GM23248 (cell line): ENCODE data around the gene KL. TPM values are rescaled to one million over a fixed set of nuclear protein-coding genes. Genes with fewer than 3 reads are reported as not detected.

Experiments
- DNase-seq: peaks from one replicate; pipeline ENCODE4 v3.0.0-alpha.2; 2015
- H2AFZ ChIP-seq: fragments of 200-600 bp; sonication (generic); 2 replicates; pipeline ENCODE4 v1.6.1; 2016; ENCODE audit warnings: antibody characterized with exemption
- H3F3A ChIP-seq: fragments of 200-600 bp; sonication (generic); 2 replicates; pipeline ENCODE4 v1.6.1; 2016; ENCODE audit warnings: mild to moderate bottlenecking, antibody characterized with exemption, mixed run types; ENCODE audit not compliant: insufficient read depth
- H3K27ac ChIP-seq: fragments of 200-600 bp; sonication (generic); 2 replicates; pipeline ENCODE4 v1.5.1; 2016; ENCODE audit warnings: mild to moderate bottlenecking
- H3K27me3 ChIP-seq: fragments of 200-600 bp; sonication (generic); replicated peaks from 2 replicates; pipeline ENCODE4 v1.6.1; 2016; ENCODE audit warnings: mild to moderate bottlenecking; ENCODE audit not compliant: insufficient read depth
- H3K36me3 ChIP-seq: fragments of 200-600 bp; sonication (generic); 2 replicates; pipeline ENCODE4 v1.6.1; 2016; ENCODE audit warnings: low read depth, mild to moderate bottlenecking
- H3K4me1 ChIP-seq: fragments of 200-600 bp; sonication (generic); 2 replicates; pipeline ENCODE4 v1.6.1; 2016; ENCODE audit warnings: mild to moderate bottlenecking; ENCODE audit not compliant: insufficient read depth
- H3K4me2 ChIP-seq: fragments of 200-600 bp; sonication (generic); one replicate; pipeline ENCODE4 v1.6.1; 2016; ENCODE audit warnings: mild to moderate bottlenecking; ENCODE audit not compliant: unreplicated experiment
- H3K4me3 ChIP-seq: fragments of 200-600 bp; sonication (generic); 2 replicates; pipeline ENCODE4 v1.5.1; 2016; ENCODE audit warnings: mild to moderate bottlenecking
- H3K79me2 ChIP-seq: fragments of 200-600 bp; sonication (generic); 2 replicates; pipeline ENCODE4 v1.6.1; 2016; ENCODE audit warnings: mild to moderate bottlenecking; ENCODE audit not compliant: insufficient read depth
- H3K9ac ChIP-seq: fragments of 200-600 bp; sonication (generic); 2 replicates; pipeline ENCODE4 v1.6.1; 2016; ENCODE audit warnings: mild to moderate bottlenecking
- H3K9me2 ChIP-seq: fragments of 200-600 bp; sonication (generic); 2 replicates; pipeline ENCODE4 v1.6.1; 2016; ENCODE audit warnings: mixed run types, mild to moderate bottlenecking, moderate library complexity; ENCODE audit not compliant: insufficient read depth
- H3K9me3 ChIP-seq: fragments of 200-600 bp; sonication (generic); one replicate; pipeline ENCODE4 v1.6.1; 2017; ENCODE audit warnings: low read depth
- H4K20me1 ChIP-seq: fragments of 200-600 bp; sonication (generic); 2 replicates; pipeline ENCODE4 v1.6.0; 2016; ENCODE audit not compliant: insufficient read depth
- EZH2 ChIP-seq: fragments of 200-600 bp; sonication (generic); IDR thresholded peaks from 2 replicates; pipeline ENCODE4 v1.6.1; 2018; ENCODE audit warnings: antibody characterized with exemption, mild to moderate bottlenecking; ENCODE audit not compliant: insufficient read depth, poor library complexity, severe bottlenecking
- EZH2phosphoT487 ChIP-seq: fragments of 200-600 bp; sonication (generic); IDR thresholded peaks from 2 replicates; pipeline ENCODE4 v1.6.1; 2018; ENCODE audit warnings: antibody characterized with exemption, moderate library complexity, mild to moderate bottlenecking, low read depth; ENCODE audit not compliant: insufficient read depth
- WGBS, 2 experiments: methylation state at CpG; one replicate each; pipeline ENCODE4 v1.1.6; 2015 to 2017; ENCODE audit warnings: low lambda C conversion rate in 2 of 2, low coverage in 1 of 2; ENCODE audit errors: missing lambda C conversion rate in 2 of 2; 5-methylcytosine and 5-hydroxymethylcytosine counted together
- in situ Hi-C: fragments of 300-500 bp; cut with MboI; formaldehyde crosslinking; loops from 2 replicates; pipeline ENCODE4 v1.15.0; 2020
- polyA plus RNA-seq: library from polyadenylated mRNA; unstranded; fragments of >200 nt; fragmentation: Nextera tagmentation; extraction: Ambion mirVana; gene quantifications from 2 replicates; pipeline ENCODE4 v1.2.1, GENCODE V29; 2016
- total RNA-seq: library from RNA; depleted of rRNA; stranded (reverse); fragments of >200 nt; shearing (Covaris generic); gene quantifications from 2 replicates; pipeline ENCODE4 v1.2.3, GENCODE V29; 2014

The KL gene
- total and polyA plus RNA-seq, 2 experiments from 2014 or later: 0.22 TPM; not detected in 1

DNA sequence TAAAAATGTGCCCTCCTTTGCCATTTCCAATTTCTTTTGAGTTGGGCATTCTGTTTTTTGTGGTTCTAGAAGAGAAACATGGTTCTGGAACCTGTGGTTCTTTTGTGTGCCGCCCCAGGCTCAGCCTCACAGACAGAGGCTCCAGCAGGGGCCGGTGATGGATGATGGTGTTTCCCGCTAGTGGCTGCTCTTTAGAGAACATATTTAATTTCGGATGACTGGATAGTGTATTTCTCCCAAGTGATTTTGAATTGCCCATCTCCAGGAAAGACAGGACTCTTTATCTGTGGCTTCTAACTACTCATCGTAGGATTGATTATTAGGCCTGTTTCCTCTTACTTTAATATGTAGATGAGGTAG lies 75.2 kb downstream of the KL start:
- in situ Hi-C loops: no loop called here
- Histone ChIP-seq H3F3A (no peaks in the 10 kb centered on the region), H3K4me2 (no peak overlapping the region), H3K79me2 (no peaks in the 10 kb centered on the region), H3K4me1 (no peaks in the 10 kb centered on the region; the same call in 1 of the 2 replicates), H2AFZ (no peak overlapping the region), H3K4me3 (no peak overlapping the region), H3K27me3 (no peaks in the 10 kb centered on the region), H3K9me2 (no peaks in the 10 kb centered on the region), H4K20me1 (no peaks in the 10 kb centered on the region; the same call in 1 of the 2 replicates), H3K9me3 (no peaks in the 10 kb centered on the region), H3K36me3 (no peaks in the 10 kb centered on the region), H3K9ac (no peak overlapping the region), H3K27ac (no peak overlapping the region)
- no peak for TF ChIP-seq EZH2phosphoT487
- no peak for TF ChIP-seq EZH2
- no peak for DNase-seq
- 92 to 96% methylated on average over 5 of the region's 5 CpGs for WGBS, 2 experiments

DNA sequence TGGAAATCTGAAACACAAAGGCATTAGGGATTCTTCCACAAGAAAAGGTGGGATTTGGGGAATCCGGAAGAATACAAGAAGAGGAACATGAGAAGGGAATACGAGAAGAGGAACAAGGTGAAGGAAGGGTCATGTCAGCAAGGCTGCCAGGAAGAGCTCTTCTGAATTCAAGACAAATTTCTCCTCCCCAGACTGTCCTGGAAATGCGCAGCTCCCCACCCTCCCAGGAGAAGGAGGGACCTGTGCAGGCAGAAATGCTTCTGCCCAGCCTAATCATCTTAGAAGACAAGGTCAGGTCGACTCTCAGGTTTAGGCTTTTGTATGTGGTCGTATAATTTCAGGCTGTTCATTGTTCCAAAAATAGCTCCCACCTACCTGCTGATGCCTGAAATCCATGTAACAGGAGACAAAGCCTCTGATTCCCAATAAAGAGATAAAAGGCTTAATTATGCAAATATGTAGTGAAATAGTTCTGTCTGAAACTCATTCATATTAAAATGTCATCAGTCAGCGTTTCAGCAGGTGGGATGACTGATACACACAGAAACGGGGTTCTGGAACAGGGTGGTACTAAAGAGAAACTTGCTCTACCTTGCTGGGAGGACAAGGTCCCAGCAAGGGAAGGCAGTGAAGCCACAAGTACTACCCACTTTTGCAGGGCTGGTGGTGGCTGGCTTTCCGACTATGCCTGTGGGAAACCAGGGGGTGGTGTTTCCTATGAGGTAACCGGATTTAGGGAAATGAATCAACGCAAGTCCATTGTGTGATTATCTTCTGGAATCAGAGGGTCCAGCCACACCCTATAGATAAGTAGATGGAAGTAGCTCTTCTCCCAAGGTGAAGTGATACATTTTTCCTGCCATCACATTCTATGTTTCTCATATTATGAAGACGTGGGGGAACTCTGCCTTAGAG lies 76.1 kb downstream of the KL start:
- H3K27ac ChIP-seq: no peak overlapping the region
- no peaks in the 10 kb centered on the region for H3K9me2 ChIP-seq
- H3F3A ChIP-seq: no peaks in the 10 kb centered on the region
- 68 to 78% methylated on average over 11 of the region's 11 CpGs for whole genome bisulfite sequencing, 2 experiments
- H3K79me2 ChIP-seq: no peaks in the 10 kb centered on the region
- H3K36me3 ChIP-seq: no peaks in the 10 kb centered on the region
- H2AFZ ChIP-seq: no peak overlapping the region
- no peaks in the 10 kb centered on the region for H3K27me3 ChIP-seq
- H3K4me2 ChIP-seq: no peak overlapping the region
- H3K4me3 ChIP-seq: no peak overlapping the region
- DNase-seq: no peak
- TF ChIP-seq EZH2 (no peak), EZH2phosphoT487 (no peak)
- no peaks in the 10 kb centered on the region; the same call in 1 of the 2 replicates for H4K20me1 ChIP-seq
- H3K9me3 ChIP-seq: no peaks in the 10 kb centered on the region
- H3K9ac ChIP-seq: no peak overlapping the region
- in situ Hi-C loops: no loop called here
- H3K4me1 ChIP-seq: no peaks in the 10 kb centered on the region; the same call in 1 of the 2 replicates

DNA sequence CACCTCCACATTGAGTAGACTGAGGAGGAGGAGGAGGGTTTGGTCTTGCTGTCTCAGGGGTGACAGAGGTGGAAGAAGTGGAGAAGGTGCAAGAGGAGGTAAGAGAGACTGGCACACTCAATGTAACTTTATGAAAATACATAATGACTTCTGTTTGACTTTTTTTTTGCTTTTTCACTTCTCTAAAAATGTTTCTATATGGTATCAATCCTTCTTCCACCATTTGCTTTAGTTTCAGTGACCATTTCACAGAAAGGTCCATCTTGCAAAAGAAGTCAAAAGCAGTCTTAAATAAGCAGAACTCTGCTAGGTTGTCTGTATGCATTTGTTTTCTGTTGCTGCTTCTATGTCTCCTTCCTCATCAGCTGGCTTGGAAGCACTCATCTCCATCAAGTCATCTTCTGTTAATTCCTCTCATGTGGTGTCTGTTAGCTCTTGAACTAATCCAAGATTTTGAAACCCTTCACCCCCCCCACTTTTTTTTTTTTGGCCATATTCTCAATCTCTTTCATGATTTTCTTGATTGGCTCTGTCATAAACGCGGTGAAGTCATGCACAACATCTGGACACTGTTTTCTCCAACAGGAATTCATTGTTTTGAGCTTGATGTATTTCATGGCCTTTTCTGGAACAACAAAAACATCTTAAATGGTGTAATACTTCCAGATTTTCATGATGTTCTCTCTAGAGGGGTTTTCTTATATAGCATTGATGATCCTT lies 80.8 kb downstream of the KL start:
- Histone ChIP-seq H3K9me2 (no peaks in the 10 kb centered on the region), H3K9ac (no peak overlapping the region), H3K4me1 (no peaks in the 10 kb centered on the region), H3K27me3 (no peaks in the 10 kb centered on the region), H3K36me3 (no peaks in the 10 kb centered on the region), H3K79me2 (no peaks in the 10 kb centered on the region), H2AFZ (no peak overlapping the region), H4K20me1 (no peaks in the 10 kb centered on the region; the same call in 1 of the 2 replicates), H3K4me3 (no peak overlapping the region), H3F3A (peaks cover 13% of the 10 kb centered on the region; the same call in 1 of the 2 replicates), H3K4me2 (no peak overlapping the region), H3K9me3 (no peaks in the 10 kb centered on the region), H3K27ac (no peak overlapping the region)
- in situ Hi-C loops: no loop called here
- TF ChIP-seq EZH2phosphoT487: no peak
- TF ChIP-seq EZH2: no peak
- WGBS, 2 experiments: 9 to 15% methylated on average over 2 of the region's 2 CpGs
- DNase-seq: no peak

DNA sequence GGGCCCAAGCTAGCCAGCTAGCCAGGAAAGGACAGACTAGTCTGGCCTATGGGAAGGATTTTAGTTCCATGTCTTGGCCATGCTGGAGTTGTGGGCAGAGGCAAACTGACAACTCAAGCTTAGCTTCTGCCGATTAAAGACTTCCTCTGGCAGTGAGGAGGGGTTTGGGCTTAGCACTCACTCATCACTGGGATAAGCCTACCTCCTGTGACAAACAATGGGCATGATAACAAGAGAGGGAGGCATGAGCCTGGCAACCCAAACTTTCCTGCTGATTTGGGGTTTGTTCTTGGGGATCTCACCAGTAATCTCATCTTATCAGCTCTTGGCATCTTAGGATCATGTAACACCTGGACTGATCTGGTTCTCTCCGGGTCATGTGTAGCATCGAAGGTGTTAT lies 83.6 kb downstream of the KL start:
- no peaks in the 10 kb centered on the region for H3K9me2 ChIP-seq
- no peak overlapping the region for H3K4me3 ChIP-seq
- no peaks in the 10 kb centered on the region for H3K79me2 ChIP-seq
- peaks cover 33% of the 10 kb centered on the region for H3F3A ChIP-seq
- H3K4me2 ChIP-seq: no peak overlapping the region
- TF ChIP-seq EZH2: no peak
- no peak for TF ChIP-seq EZH2phosphoT487
- H3K27ac ChIP-seq: no peak overlapping the region
- WGBS, 2 experiments: 76 to 83% methylated on average over 3 of the region's 3 CpGs
- H3K9me3 ChIP-seq: no peaks in the 10 kb centered on the region
- H3K27me3 ChIP-seq: no peaks in the 10 kb centered on the region
- no peaks in the 10 kb centered on the region for H3K4me1 ChIP-seq
- DNase-seq: no peak
- H3K9ac ChIP-seq: no peak overlapping the region
- no peaks in the 10 kb centered on the region; the same call in 1 of the 2 replicates for H4K20me1 ChIP-seq
- in situ Hi-C loops: no loop called here
- H3K36me3 ChIP-seq: peaks cover 14% of the 10 kb centered on the region
- no peak overlapping the region for H2AFZ ChIP-seq
